ENCODE results near the gene HMGXB3. TPM values are rescaled to one million over a fixed set of nuclear protein-coding genes. Genes with fewer than 3 reads are reported as not detected.
A peak's percentile ranks its signal among the peaks of the same experiment; 100 is the strongest.

The HMGXB3 gene
- total and polyA plus RNA-seq, 4 experiments from 2014 or later: 8.5 to 35.4 (median 25.0) TPM

GRCh38 chr5:149998281-149998680 lies 2.3 kb upstream of the HMGXB3 start:
- CTCF ChIA-PET (ENCODE audit: partially characterized antibody): interaction anchor here (3.2 kb wide), 1 partner anchor 7 kb away, joined by 16 read pairs; no protein-coding TSS in a partner anchor
- H3K4me1 Mint-ChIP-seq: peaks cover 29 to 33% (median 31%) of the 10 kb centered on the region in 4 donors
- Histone ChIP-seq H3K4me1 (ENCODE audit: insufficient read depth, low read length) (peaks cover 28% of the 10 kb centered on the region), H3K27me3 (ENCODE audit: insufficient read depth, low read length) (no peaks in the 10 kb centered on the region), H3K4me3 (ENCODE audit: low read length in 2 of 2) (no peak overlapping the region), H3K9me3 (ENCODE audit: control insufficient read depth in 1 of 2, low read length in 2 of 2) (no peaks in the 10 kb centered on the region), H3K27ac (ENCODE audit: low read depth, low read length) (no peak overlapping the region), H3K36me3 (ENCODE audit: insufficient read depth, low read length) (no peaks in the 10 kb centered on the region)
- H3K36me3 Mint-ChIP-seq: peaks cover 12 to 18% of the 10 kb centered on the region in 2 donors
- H3K9me3 Mint-ChIP-seq: no peaks in the 10 kb centered on the region
- no peak for DNase-seq
- POLR2A ChIA-PET (ENCODE audit: partially characterized antibody): interaction anchor here (3.2 kb wide), 1 partner anchor 39 kb away, joined by 35 read pairs; the partner anchor contains the start of gene SLC26A2
- no peaks in the 10 kb centered on the region for H3K27me3 Mint-ChIP-seq
- peak overlapping the region in 1 of 7 donors; percentile 33 for H3K27ac Mint-ChIP-seq
- intact Hi-C loops (cut with micrococcal nuclease): no loop called here
- peak overlapping the region in 1 of 8 donors; percentile 10 for H3K4me3 Mint-ChIP-seq

- H3K4me3 ChIP-seq (ENCODE audit: low read length in 2 of 2): peak overlapping the region in 1 of 2 donors; percentile 68
- peaks cover 2% of the 10 kb centered on the region for H3K36me3 ChIP-seq (ENCODE audit: insufficient read depth, low read length)
- intact Hi-C loops (cut with micrococcal nuclease): no loop called here
- ChIA-PET POLR2A (ENCODE audit: partially characterized antibody) (interaction anchor here (0.9 to 3.2 kb wide), 5 partner anchors 9 to 701 kb away, joined by 3 to 35 read pairs (median 11); partner anchors contain the start of genes CSNK1A1, RBM22 and SLC26A2), CTCF (ENCODE audit: partially characterized antibody) (interaction anchor here (1.0 to 3.2 kb wide), 4 partner anchors 8 to 165 kb away, joined by 3 to 16 read pairs (median 4); partner anchors contain the start of gene SLC26A2)
- no peak for DNase-seq
- Mint-ChIP-seq H3K9me3 (no peaks in the 10 kb centered on the region), H3K27ac (peak overlapping the region; percentile 81 to 96 (median 91)), H3K27me3 (no peaks in the 10 kb centered on the region), H3K36me3 (peaks cover 17 to 23% of the 10 kb centered on the region in 2 donors), H3K4me3 (peak overlapping the region; percentile 76 to 97 (median 88)), H3K4me1 (peaks cover 30 to 43% (median 38%) of the 10 kb centered on the region in 4 donors)
- peaks cover 28% of the 10 kb centered on the region for H3K4me1 ChIP-seq (ENCODE audit: insufficient read depth, low read length)
- H3K27me3 ChIP-seq (ENCODE audit: insufficient read depth, low read length): no peaks in the 10 kb centered on the region
- H3K27ac ChIP-seq (ENCODE audit: low read depth, low read length): peak overlapping the region; percentile 80
- H3K9me3 ChIP-seq (ENCODE audit: control insufficient read depth in 1 of 2, low read length in 2 of 2): no peaks in the 10 kb centered on the region
Measured at GRCh38 chr5:149999359-149999758, 1.2 kb upstream of the HMGXB3 start.

DNA sequence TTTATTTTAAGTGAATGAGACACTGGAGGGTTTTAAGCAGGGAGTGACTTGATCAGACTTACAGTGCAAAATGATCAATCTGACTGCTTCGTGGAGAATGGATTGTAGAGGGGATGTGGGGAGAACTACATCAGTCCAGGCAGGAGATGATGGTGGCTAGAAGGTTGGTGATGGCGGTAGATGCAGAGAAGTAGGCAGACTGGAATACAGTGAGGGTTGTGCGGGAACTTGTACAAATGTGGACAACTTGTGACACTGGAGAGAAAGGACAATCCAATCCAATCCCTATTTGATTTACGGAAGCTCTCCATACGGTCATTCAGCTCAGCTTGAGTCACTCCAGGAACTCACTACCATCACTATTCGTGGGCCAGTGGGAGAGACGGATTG lies 678 bp upstream of the HMGXB3 start:
- no peaks in the 10 kb centered on the region for H3K27me3 ChIP-seq (ENCODE audit: insufficient read depth, low read length)
- no peaks in the 10 kb centered on the region for H3K27me3 Mint-ChIP-seq
- H3K27ac ChIP-seq (ENCODE audit: low read depth, low read length): peak overlapping the region; percentile 80
- no peak for DNase-seq
- POLR2A ChIA-PET (ENCODE audit: partially characterized antibody): interaction anchor here (0.6 to 3.2 kb wide), 12 partner anchors 9 to 701 kb away, joined by 3 to 35 read pairs (median 4); partner anchors contain the start of genes CSNK1A1, RBM22 and SLC26A2
- peaks cover 20 to 27% of the 10 kb centered on the region in 2 donors for H3K36me3 Mint-ChIP-seq
- H3K9me3 ChIP-seq (ENCODE audit: control insufficient read depth in 1 of 2, low read length in 2 of 2): no peaks in the 10 kb centered on the region
- peaks cover 32 to 48% (median 42%) of the 10 kb centered on the region in 4 donors for H3K4me1 Mint-ChIP-seq
- CTCF ChIA-PET (ENCODE audit: partially characterized antibody): interaction anchor here (1.0 to 3.2 kb wide), 5 partner anchors 9 to 166 kb away, joined by 3 to 16 read pairs (median 5); partner anchors contain the start of gene SLC26A2
- peaks cover 7% of the 10 kb centered on the region for H3K36me3 ChIP-seq (ENCODE audit: insufficient read depth, low read length)
- peak overlapping the region; percentile 76 to 97 (median 88) for H3K4me3 Mint-ChIP-seq
- H3K27ac Mint-ChIP-seq: peak overlapping the region; percentile 81 to 96 (median 91)
- H3K4me3 ChIP-seq (ENCODE audit: low read length in 2 of 2): peak overlapping the region; percentile 68 to 86
- H3K9me3 Mint-ChIP-seq: no peaks in the 10 kb centered on the region
- peaks cover 28% of the 10 kb centered on the region for H3K4me1 ChIP-seq (ENCODE audit: insufficient read depth, low read length)
- intact Hi-C loops (cut with micrococcal nuclease): loop anchor here (1.0 to 10.0 kb wide), 4 partner anchors 40 to 645 kb away; partner anchors contain the start of genes CSNK1A1, PCYOX1L, SLC26A2 and TCOF1

GRCh38 chr5:150000990-150001659 lies 586 bp downstream of the HMGXB3 start:
- H3K4me1 ChIP-seq (ENCODE audit: insufficient read depth, low read length): peaks cover 28% of the 10 kb centered on the region
- H3K27me3 ChIP-seq (ENCODE audit: insufficient read depth, low read length): no peaks in the 10 kb centered on the region
- H3K9me3 ChIP-seq (ENCODE audit: control insufficient read depth in 1 of 2, low read length in 2 of 2): no peaks in the 10 kb centered on the region
- ChIA-PET CTCF (ENCODE audit: partially characterized antibody) (interaction anchor here (1.2 to 3.2 kb wide), 3 partner anchors 10 to 42 kb away, joined by 3 to 16 read pairs (median 5); no protein-coding TSS in a partner anchor), POLR2A (ENCODE audit: partially characterized antibody) (interaction anchor here (0.8 to 3.2 kb wide), 13 partner anchors 8 to 1771 kb away, joined by 3 to 35 read pairs (median 3); partner anchors contain the start of genes CSNK1A1, G3BP1, RBM22 and SLC26A2)
- no peaks in the 10 kb centered on the region for H3K9me3 Mint-ChIP-seq
- peaks cover 16% of the 10 kb centered on the region for H3K36me3 ChIP-seq (ENCODE audit: insufficient read depth, low read length)
- peak overlapping the region; percentile 81 to 99 (median 97) for H3K27ac Mint-ChIP-seq
- H3K36me3 Mint-ChIP-seq: peaks cover 15 to 28% of the 10 kb centered on the region in 2 donors
- peak in 2 of 5 donors; percentile 27 to 48 for DNase-seq
- intact Hi-C loops (cut with micrococcal nuclease): loop anchor here (1.0 to 10.0 kb wide), 5 partner anchors 11 to 646 kb away; partner anchors contain the start of genes CSNK1A1, PCYOX1L, SLC26A2 and TCOF1
- H3K27me3 Mint-ChIP-seq: no peaks in the 10 kb centered on the region
- peaks cover 34 to 50% (median 44%) of the 10 kb centered on the region in 4 donors for H3K4me1 Mint-ChIP-seq
- peak overlapping the region; percentile 85 to 86 for H3K4me3 ChIP-seq (ENCODE audit: low read length in 2 of 2)
- peak overlapping the region; percentile 80 for H3K27ac ChIP-seq (ENCODE audit: low read depth, low read length)
- peak overlapping the region; percentile 94 to 99 (median 97) for H3K4me3 Mint-ChIP-seq

- Mint-ChIP-seq H3K4me3 (peak overlapping the region; percentile 94 to 99 (median 97)), H3K4me1 (peaks cover 34 to 53% (median 46%) of the 10 kb centered on the region in 4 donors), H3K36me3 (peaks cover 17 to 32% of the 10 kb centered on the region in 2 donors), H3K27me3 (no peaks in the 10 kb centered on the region), H3K9me3 (no peaks in the 10 kb centered on the region), H3K27ac (peak overlapping the region; percentile 81 to 99 (median 97))
- CTCF ChIA-PET (ENCODE audit: partially characterized antibody): interaction anchor here (1.2 to 3.2 kb wide), 4 partner anchors 8 to 42 kb away, joined by 3 to 16 read pairs (median 4); no protein-coding TSS in a partner anchor
- Histone ChIP-seq H3K27ac (ENCODE audit: low read depth, low read length) (peak overlapping the region; percentile 80), H3K4me3 (ENCODE audit: low read length in 2 of 2) (peak overlapping the region; percentile 85 to 86), H3K27me3 (ENCODE audit: insufficient read depth, low read length) (no peaks in the 10 kb centered on the region), H3K4me1 (ENCODE audit: insufficient read depth, low read length) (peaks cover 28% of the 10 kb centered on the region), H3K36me3 (ENCODE audit: insufficient read depth, low read length) (peaks cover 23% of the 10 kb centered on the region), H3K9me3 (ENCODE audit: control insufficient read depth in 1 of 2, low read length in 2 of 2) (no peaks in the 10 kb centered on the region)
- DNase-seq: peak; percentile 62 to 73 (median 66)
- intact Hi-C loops (cut with micrococcal nuclease): loop anchor here (1.0 to 10.0 kb wide), 3 partner anchors 12 to 647 kb away; partner anchors contain the start of genes CSNK1A1 and PCYOX1L
- POLR2A ChIA-PET (ENCODE audit: partially characterized antibody): interaction anchor here (0.8 to 3.2 kb wide), 3 partner anchors 8 to 42 kb away, joined by 3 to 35 read pairs (median 4); partner anchors contain the start of gene SLC26A2
Measured at GRCh38 chr5:150001660-150002486, 1.3 kb downstream of the HMGXB3 start.

GRCh38 chr5:150006318-150006717 lies 5.8 kb downstream of the HMGXB3 start:
- Histone ChIP-seq H3K27me3 (ENCODE audit: insufficient read depth, low read length) (no peaks in the 10 kb centered on the region), H3K4me1 (ENCODE audit: insufficient read depth, low read length) (peaks cover 19% of the 10 kb centered on the region), H3K4me3 (ENCODE audit: low read length in 2 of 2) (no peak overlapping the region), H3K27ac (ENCODE audit: low read depth, low read length) (no peak overlapping the region), H3K9me3 (ENCODE audit: control insufficient read depth in 1 of 2, low read length in 2 of 2) (no peaks in the 10 kb centered on the region), H3K36me3 (ENCODE audit: insufficient read depth, low read length) (peaks cover 55% of the 10 kb centered on the region)
- ChIA-PET POLR2A (ENCODE audit: partially characterized antibody) (no interaction called here), CTCF (ENCODE audit: partially characterized antibody) (interaction anchor here (0.8 to 2.4 kb wide), 5 partner anchors 12 to 177 kb away, joined by 3 to 7 read pairs (median 3); partner anchors contain the start of gene SLC26A2)
- no peaks in the 10 kb centered on the region for H3K27me3 Mint-ChIP-seq
- no peaks in the 10 kb centered on the region for H3K9me3 Mint-ChIP-seq
- H3K4me1 Mint-ChIP-seq: peaks cover 26 to 56% (median 46%) of the 10 kb centered on the region in 4 donors
- H3K4me3 Mint-ChIP-seq: no peak overlapping the region
- H3K36me3 Mint-ChIP-seq: peaks cover 43 to 70% of the 10 kb centered on the region in 2 donors
- H3K27ac Mint-ChIP-seq: peak overlapping the region in 1 of 7 donors; percentile 68
- intact Hi-C loops (cut with micrococcal nuclease): loop anchor here (10.0 kb wide), 1 partner anchor 652 kb away; the partner anchor contains the start of gene PCYOX1L
- DNase-seq: no peak

Data from CD4-positive, alpha-beta memory T cell (primary cell).